NOMO-1 (cell line): ENCODE measurements around the gene EOLA1.
"Not testable (repeated sequence)": the region's sequence is repeated elsewhere in the genome, so short reads cannot be mapped to it uniquely, and the experiment has no call there.

Source experiments
- DNase-seq, 2 experiments: peaks; one replicate each; lab custom pipeline; 2025; ENCODE audit not compliant: unreplicated experiment in 2 of 2; lab: John Stamatoyannopoulos, UW

The EOLA1 gene

GRCh38 chrX:149585631-149586030 is 44.8 kb downstream of the EOLA1 start:
- not testable (repeated sequence) for DNase-seq

GRCh38 chrX:149587359-149587758 is 46.5 kb downstream of the EOLA1 start, which contains the start of gene MAGEA9B:
TSS of gene MAGEA9B (minus strand) at chrX:149587459. CDS start at chrX:149583179, 4,280 bp downstream.
- not testable (repeated sequence) for DNase-seq

GRCh38 chrX:149590993-149591392 is 50.2 kb downstream of the EOLA1 start:
- not testable (repeated sequence) for DNase-seq

- DNase-seq = not testable (repeated sequence)
Measured at GRCh38 chrX:149595214-149595613, 54.4 kb downstream of the EOLA1 start, which contains the start of gene HSFX2. TSS of gene HSFX2 (minus strand) at chrX:149595314. CDS start at chrX:149594700, 614 bp downstream.

- not testable (repeated sequence) for DNase-seq
Measured at GRCh38 chrX:149595943-149596342, 55.1 kb downstream of the EOLA1 start.
